NCI-H510A treated with DMSO at 0.1 percent for 48 hours (cell line): Measurements from ENCODE around the gene SCAND1.
"Not testable (repeated sequence)": the region's sequence is repeated elsewhere in the genome, so short reads cannot be mapped to it uniquely, and the experiment has no call there.

Source experiments
- DNase-seq: peaks from one replicate; lab custom pipeline; 2025; lab: John Stamatoyannopoulos, UW

Gene SCAND1

DNA sequence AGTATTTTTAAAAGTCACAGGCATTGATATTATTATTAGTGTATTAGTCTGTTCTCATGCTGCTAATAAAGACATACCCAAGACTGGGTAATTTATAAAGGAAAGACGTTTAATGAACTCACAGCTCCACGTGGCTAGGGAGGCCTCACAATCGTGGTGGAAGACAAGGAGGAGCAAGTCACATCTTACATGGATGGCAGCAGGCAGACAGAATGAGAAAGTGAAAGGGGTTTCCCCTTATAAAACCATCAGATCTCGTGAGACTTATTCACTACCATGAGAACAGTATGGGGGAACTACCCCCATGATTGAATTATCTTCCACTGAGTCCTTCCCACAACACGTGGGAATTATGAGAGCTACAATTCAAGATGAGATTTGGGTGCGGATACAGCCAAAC lies 5.0 kb upstream of the SCAND1 start:
- not testable (repeated sequence) for DNase-seq

DNA sequence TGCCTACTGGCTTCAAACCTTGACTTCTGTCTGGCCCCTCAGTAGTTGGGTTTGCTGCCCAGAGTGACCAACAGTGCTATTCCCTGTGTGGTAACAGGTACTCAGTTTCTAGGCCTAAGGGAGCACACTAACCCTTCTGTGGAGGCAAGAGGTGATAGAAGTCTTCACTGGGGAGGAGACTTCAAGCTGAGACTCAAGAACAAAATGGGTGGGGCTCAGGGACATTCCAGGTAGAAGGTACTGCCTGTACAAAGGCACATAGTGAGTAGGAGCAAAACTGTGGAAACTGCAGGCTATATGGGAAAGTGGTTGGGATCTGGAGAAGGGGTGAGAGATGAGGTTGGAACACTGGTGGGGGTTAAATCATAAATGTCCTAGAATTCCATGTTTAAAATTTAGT lies 2.3 kb upstream of the SCAND1 start:
- no peak for DNase-seq

DNA sequence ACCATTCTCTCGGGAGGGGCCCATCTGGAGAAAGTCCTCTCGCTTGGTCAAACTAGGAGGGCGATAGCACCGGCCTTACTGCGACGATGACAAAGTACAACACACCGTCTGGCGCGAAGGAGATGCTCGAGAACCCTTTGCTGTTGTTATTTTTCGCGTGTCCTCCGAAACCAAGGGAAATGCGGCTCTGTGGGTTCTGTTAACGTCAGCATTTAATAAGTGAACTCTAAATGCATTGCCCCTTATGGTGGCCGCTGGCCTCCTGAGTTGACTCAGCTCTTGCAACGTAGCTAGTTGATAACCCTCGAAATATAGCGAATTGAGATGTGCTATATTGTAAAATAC lies 577 bp upstream of the SCAND1 start:
- DNase-seq: peak; percentile 46

DNA sequence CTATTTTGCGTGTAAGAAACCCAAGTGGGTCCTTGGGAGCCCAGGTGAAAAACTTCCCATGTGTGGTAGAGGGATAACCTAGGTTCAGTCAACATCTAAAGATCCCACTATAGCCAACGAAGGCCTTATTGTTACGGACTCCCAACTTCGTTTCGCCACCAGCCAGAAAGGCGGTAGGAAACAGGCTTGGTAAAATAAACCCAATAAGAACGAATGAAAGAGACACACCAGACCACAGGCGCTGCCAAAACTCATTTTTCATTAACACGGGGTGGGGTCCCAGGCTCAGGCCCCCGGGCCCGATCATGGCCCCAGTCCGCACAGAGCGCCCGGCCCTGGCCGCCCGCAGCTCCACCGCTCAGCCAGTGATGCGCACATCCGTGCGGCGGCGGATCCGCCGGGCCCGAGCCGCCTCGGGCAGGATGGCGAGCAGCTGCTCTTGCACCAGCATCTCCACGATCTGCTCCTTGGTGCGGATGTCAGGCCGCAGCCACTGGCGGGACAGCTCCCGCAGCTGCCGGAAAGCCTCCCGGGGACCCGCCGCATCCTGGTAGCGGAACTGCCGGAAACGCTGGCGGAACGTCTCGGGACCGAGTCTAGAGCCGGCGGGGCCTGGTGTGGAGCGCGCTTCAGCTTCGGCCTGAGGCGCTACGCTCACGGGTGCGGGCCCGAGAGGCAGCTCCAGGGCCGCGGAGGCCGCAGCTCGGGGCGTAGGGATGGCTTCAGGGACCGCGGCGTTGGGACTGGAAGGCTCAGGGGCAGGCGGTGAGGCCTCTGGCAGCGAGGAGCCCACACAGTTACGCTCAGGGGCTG lies 709 bp downstream of the SCAND1 start:
- DNase-seq: no peak

DNA sequence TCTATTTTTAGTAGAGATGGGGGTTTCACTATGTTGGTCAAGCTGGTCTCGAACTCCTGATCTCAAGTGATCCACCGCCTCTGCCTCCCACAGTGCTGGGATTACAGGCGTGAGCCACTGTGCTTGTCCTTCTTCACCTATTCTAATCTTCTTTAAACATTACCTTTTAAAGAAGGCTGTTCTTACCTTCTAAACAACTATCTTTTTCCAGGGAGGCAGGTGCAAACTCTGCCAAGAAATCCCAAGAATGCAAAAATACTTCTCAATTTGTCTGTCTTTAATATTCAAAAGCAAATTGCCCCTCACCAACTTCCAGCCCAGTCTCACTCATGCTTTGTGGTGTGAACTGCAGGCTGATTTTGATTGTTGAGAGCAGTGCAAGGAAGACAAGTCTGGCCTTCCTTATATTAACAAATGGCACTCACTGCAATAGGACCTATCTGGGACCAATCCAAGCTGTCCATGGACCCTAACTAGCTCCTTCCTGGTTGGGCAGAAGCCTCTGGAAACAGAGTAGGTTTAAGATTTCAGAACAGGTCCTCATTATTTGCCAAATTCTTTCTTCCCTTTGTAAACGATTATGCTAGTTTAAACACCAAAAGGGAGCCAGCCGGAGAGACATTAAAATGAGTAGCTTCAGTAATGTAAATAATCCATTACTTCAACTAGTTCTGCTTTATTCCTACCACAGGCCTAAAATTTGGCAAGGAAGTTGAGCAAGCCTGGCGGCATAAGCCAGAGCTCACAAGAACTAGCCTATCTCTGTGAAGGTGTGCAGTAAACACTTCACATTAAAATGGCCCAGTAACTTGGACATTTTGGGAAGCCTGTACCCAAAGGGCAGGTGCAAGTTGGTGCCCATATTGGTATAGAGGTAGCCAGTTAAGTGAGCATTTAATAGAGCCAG lies 1.6 kb downstream of the SCAND1 start:
- DNase-seq: no peak

DNA sequence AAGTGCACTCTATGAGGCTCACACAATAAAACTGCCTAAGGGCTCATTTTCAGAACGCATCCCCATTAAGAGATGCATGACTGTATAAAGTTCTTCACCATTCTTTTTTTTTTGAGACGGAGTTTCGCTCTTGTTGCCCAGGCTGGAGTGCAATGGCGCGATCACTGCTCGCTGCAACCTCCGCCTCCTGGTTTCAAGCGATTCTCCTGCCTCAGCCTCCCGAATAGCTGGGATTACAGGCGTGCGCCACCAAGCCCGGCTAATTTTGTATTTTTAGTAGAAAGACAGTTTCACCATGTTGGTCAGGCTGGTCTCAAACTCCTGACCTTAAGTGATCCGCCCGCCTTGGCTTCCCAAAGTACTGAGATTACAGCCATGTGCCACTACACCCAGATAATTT lies 2.2 kb downstream of the SCAND1 start:
- not testable (repeated sequence) for DNase-seq

DNA sequence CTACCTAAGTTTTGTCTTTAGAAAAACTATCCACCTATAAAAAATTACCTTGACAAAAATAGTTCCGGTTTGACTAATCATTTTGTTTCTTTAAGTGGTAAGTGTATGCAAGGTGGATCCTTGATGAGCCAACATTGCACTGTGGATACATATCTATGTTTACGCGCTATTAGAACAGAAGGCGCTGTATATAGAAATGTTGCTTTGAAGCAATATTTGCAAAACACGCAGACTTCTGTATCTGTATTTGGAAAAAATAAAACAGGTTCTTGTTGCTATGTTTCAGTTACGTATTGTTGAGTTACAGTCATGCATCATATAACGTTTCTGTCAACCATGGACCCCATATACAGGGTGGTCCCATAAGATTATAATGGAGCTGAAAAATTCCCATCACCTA lies 4.2 kb downstream of the SCAND1 start:
- DNase-seq: no peak

DNA sequence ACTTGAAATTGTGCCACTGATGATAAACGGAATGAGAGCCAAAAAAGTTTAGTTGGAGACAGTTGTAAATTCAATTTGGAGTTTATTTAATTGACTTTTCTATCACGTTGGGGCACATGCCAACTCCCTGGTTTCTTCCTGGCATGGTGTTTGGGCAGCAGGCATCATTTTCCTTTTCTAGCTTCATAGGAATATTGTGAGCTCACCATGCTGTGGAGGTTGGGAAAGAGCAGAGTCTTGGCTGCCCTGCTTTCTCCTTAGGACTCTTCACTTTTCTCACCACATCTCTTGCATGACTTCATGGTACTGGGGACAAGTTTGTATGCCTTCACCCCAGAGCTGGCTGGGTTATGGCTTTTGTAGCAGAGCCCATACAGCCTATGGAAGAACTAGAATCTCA lies 6.4 kb downstream of the SCAND1 start:
- no peak for DNase-seq

DNA sequence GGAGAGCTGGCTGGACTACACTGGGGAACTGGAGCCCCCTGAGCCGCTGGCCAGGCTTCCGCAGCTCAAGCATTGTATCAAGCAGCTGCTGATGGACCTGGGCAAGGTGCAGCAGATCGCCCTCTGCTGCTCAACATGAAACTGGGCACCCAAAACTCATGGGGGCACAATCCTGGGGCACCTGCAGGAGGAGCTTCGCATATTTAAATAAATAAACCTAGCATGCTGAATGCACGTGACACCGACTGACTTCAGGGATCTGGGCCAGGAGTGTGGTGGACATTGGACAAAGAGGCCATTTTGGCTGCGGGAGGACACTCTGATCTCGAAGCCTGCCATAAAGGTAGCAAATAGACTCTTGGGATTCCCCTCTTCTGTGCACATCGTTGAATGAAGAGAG lies 6.8 kb downstream of the SCAND1 start:
- DNase-seq: peak; percentile 42

DNA sequence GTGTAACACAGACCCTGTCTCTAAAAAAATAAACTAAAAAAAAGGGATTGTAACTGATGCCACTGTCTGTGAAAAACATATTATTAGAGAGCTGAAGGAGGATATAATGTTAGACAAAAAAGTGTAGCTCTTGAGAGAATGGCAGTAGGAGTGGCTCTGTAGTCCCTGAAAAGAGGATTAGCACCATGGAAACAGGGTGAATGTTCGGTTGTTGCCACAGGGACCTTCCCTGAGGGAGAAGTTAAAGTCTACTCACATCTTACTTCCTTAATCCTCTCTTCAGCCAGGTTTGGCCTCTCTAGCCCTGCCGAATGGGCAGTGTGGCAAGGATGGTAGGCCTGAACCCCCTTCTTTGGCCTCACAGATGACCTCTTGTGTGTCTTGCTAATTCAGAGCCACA lies 12.1 kb downstream of the SCAND1 start:
- no peak for DNase-seq

DNA sequence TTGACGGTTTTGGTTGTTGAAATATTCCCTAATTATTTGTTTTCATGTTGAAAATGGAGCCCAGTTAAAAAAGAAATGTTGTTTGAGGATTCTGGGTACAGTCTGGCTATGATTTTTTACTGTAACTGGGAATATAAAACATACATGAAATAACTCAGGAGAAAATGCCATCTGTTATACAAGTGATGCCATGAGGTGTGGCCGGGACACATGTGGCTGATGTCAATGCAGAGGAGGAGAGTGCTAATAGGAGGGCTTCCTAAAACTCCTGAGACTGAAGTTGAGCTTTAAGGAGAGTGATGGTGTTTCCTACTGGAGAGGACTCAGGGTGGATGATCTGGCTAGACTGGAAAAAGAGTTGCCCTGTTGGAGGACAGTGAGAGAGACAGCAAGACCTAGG lies 12.7 kb downstream of the SCAND1 start:
- no peak for DNase-seq

DNA sequence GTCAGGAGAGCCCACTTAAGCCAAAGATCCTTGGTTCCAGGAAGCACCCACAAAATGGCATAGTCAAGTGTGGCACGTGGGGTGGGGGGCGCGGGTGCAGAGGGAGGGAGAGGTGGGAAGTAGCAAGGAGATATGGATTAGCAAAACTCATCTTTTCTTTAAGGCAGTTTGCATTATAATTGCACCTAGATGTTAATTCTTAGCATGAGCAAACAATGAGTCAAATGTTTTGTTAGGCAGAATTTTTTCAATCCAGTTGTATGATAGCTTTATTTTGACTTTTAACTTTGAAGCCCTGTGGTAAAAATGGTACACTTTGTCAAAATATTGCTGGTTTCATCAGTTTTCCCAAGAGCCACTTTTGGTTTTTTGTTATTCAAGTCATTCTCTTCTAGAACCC lies 15.0 kb downstream of the SCAND1 start:
- no peak for DNase-seq

DNA sequence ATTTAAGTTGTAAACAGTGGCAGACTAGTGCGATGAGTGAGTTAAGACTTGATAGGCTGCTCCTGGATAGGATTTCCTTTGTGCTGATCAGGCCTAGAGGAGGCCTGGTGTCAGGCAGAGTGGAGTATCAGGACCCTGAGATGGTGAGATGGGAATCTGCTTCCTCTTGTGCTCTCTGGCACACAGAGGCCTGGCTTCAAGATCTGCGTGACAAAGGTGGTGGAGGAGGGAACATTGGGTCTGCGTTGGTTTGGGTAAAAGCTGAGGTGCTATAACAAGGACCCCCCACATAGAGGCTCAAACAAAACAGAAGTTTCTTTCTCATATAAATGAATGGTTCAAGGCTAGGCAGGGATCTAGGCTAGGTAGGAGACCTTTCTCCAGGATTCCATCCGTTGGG lies 20.3 kb downstream of the SCAND1 start:
- no peak for DNase-seq

DNA sequence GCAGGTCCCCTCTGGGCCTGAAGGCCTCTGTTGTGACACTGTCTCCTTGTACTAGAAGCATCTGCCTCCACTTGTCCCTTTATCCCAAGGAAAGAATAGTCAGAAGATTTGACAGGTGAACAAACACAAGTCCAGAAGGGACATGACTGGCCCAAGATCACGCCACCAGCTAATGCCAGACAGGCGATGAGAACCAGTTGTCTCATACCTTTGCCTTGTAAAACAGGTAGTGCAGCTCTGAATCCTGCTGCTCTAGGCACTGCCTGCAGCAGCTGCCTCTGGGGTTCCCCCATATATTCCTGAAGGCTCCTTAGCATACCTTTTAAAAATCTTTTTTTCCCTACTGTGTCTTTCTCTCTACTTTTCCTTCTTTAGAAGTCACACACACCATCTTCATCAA lies 25.0 kb downstream of the SCAND1 start:
- DNase-seq: no peak

DNA sequence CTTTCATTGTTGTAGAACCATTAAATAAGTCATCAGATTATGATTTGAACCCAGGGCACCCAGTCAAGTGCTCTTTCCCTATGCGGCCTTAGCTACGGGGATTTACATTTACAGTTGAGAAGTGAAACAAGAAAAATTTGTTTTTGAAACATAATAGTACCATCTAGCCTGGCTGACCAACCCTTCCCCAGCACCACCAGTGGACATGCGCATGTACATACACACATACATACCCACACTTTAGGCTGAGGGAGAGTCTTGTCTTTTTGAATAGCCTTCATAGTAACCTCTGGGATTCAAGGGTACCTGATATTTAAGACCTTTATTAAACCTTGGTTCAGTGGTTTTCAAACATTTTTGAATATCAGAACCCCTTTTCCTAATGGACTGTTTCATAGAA lies 33.8 kb downstream of the SCAND1 start:
- no peak for DNase-seq

DNA sequence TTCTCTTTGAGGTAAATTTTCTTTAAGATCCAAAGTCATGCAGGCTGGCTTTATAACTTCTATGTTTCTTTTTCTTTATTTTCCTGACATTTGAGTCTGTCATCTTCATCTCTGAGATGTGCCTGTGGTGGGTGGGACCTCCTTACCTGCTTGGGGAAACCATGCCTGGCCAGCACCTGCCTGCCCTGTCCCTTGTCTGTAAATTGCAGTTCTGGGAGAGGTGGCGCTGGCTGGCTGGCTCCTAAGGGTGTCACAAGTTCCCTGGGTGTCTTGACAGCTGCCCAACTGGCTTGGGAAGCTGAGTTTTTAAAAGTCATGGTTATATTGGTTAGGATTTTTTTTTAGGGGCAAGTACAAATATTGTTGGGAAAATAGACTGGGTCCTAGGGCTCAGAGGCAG lies 36.3 kb downstream of the SCAND1 start:
- no peak for DNase-seq

DNA sequence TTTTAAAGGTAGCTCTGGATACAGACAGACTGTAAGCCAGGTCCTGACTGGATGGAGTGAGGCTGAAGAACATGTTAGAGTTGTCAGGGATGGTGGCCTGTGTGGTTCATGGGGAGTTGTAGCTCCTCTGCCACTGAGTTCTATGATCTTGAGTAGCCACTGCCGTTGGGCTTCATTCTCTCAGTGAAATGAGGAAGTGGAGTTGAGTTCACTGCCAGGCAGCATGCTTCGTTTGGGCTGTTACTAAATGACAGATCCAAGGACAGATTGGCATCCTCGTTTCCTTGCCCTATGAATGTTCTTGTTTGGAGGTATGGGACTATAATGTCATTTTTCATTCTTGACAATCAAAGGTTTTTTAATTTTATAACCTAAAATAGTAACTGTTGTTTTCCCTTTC lies 37.2 kb downstream of the SCAND1 start:
- DNase-seq: no peak

DNA sequence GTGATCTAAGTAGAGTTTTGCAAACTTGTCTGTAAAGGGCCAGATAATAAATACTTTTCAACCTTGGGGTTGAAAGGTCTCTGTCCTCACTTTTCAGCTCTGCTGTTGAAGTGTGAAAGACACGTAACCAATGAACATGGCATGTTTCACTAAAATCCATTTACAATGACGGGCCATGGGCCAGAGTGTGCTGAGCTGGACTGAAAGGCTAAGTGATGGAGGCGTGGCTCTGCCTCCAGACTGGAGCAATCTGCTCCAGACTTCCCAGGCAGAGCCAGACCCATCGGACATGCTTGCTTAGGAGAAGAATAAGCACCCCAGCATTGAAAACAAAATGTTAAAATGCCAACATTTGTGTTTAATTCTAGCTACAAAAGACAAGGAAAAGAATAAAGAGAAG lies 41.4 kb downstream of the SCAND1 start:
- no peak for DNase-seq

DNA sequence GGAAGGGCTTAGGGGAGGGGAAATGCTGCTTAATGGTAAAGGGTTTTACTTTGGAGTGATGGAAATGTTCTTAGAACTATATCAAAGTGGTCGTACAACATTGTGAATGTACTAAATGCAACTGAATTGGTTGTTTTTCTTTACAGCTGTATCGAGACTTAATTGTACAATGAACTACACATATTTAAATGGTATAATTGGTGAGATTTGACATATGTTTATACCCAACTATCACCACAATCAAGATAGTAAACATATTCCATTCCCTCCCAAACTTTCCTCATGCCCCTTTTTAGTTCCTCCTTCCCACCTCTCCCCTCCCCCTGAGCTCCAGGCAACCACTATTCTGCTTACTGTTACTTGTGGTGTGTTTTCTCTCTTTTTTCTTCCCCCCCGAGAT lies 44.0 kb downstream of the SCAND1 start:
- no peak for DNase-seq

DNA sequence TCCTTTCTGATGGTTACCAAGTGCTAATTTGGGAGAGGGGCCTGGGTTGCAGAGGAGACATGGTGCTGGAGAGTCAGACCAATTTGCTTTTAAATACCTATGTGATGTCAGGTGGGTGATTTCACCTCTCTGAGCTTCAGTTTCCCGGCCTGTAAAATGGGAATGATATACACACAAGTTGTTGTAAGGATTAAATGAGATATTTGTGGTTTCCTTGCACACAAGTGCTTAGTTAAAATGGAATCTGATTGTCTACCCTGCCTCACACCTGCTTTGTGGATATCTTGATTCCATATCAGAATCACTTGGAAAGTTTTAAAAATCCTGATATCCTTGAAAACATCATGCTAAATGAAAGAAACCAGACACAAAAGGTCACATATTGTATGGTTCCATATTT lies 44.5 kb downstream of the SCAND1 start:
- no peak for DNase-seq

DNA sequence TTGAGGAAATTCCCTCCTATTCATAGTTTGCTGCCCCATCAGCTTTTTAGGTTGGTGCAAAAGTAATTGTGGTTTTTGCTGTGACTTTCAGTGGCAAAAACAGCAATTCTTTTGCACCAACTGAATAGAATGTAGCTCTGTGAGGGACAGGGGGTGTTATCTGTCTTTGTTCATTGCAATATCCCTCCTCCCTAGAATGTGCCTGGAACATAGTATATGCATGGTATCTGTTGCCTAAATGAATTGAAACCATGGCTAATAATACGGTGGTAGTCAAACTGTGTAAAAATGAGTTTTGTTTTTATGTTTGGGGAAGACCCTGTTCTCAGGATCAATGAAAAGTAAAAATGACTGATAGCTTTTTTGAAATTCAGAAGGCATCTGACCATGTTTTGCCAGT lies 45.1 kb downstream of the SCAND1 start:
- no peak for DNase-seq

DNA sequence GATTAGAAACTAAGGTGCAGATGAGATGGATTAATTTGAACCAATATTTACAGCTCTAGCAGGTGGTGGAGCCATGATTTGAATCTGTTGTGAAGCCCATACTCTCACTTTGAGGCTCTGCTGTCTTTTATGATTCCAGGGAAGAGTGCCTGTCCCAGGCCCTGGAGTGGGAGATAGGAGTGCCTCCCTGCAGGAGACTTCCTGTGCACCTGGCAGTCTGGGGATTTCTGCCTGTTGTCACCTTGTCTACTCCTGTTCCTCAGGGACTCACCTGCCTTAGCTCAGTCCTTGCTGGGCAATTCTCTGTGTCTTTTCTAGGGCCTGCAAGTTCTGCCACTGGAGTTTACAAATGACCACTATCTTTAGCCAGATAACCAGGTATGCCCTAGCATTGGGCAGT lies 46.3 kb downstream of the SCAND1 start:
- peak; percentile 57 for DNase-seq

DNA sequence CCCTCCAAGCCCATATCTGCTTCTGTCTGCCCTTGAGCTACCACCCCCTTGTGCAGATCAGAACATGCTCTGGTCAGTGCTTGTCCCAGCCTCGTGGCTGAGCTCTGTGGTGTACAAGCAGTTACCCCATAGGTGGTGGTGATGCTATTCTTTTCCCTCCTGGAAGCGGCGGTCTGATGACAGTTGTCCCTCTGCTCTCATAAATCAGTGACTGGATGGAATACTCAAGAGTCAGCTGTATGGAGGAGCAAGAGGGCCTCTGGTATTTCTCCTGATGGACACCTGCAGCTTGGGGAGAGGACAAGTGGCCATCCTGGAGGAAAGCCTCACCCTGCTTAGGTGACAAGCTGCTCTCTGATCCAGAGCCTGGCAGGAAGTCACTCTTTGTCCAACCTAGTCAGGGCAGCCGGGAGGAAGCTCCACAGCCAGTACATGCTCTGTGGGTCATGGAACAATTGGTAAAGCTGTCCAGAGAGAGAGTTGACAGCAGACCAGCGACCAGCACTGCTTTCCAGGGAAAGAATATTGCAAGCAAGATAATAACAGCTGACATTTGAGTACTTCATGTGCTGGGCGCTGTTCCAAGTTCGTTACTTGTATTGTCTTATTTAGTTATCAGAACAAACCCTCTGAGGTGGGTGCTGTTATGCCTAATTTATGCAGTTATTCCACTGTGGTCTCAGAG lies 47.1 kb downstream of the SCAND1 start:
- DNase-seq: peak; percentile 62
